ENCODE measurements around the gene INVS.

Gene INVS

GRCh38 chr9:100096378-100096916 lies 2.6 kb upstream of the INVS start:
- TF ChIP-seq CTCF (IDR thresholded peaks at IDR 0.05; ENCODE audit: insufficient read depth, missing control alignments), result no peak
- FAIRE-seq (no peak), DNase-seq (ENCODE audit: insufficient read length, low spot score) (no peak)

GRCh38 chr9:100098046-100098886 lies 777 bp upstream of the INVS start:
- no peak for FAIRE-seq
- no peak for TF ChIP-seq CTCF (IDR thresholded peaks at IDR 0.05; ENCODE audit: insufficient read depth, missing control alignments)
- DNase-seq (ENCODE audit: insufficient read length, low spot score), result no peak

GRCh38 chr9:100099722-100100042 lies 639 bp downstream of the INVS start:
- FAIRE-seq, result no peak
- DNase-seq (ENCODE audit: insufficient read length, low spot score), result no peak
- no peak for TF ChIP-seq CTCF (IDR thresholded peaks at IDR 0.05; ENCODE audit: insufficient read depth, missing control alignments)

GRCh38 chr9:100100146-100100667 lies 1.2 kb downstream of the INVS start:
- FAIRE-seq (no peak), DNase-seq (ENCODE audit: insufficient read length, low spot score) (no peak)
- TF ChIP-seq CTCF (IDR thresholded peaks at IDR 0.05; ENCODE audit: insufficient read depth, missing control alignments), result no peak

- FAIRE-seq, result no peak
- DNase-seq (ENCODE audit: insufficient read length, low spot score), result no peak
- no peak for TF ChIP-seq CTCF (IDR thresholded peaks at IDR 0.05; ENCODE audit: insufficient read depth, missing control alignments)
Measured at GRCh38 chr9:100101608-100102007, 2.6 kb downstream of the INVS start.

- FAIRE-seq, result no peak
- TF ChIP-seq CTCF (IDR thresholded peaks at IDR 0.05; ENCODE audit: insufficient read depth, missing control alignments), result no peak
- DNase-seq (ENCODE audit: insufficient read length, low spot score), result no peak
Measured at GRCh38 chr9:100104314-100104713, 5.3 kb downstream of the INVS start.

GRCh38 chr9:100105861-100106260 lies 6.8 kb downstream of the INVS start:
- no peak for TF ChIP-seq CTCF (IDR thresholded peaks at IDR 0.05; ENCODE audit: insufficient read depth, missing control alignments)
- no peak for FAIRE-seq
- no peak for DNase-seq (ENCODE audit: insufficient read length, low spot score)

Measured in D721Med (cell line).